ENCODE measurements around the gene DNAJC7.

DNAJC7 gene

DNA sequence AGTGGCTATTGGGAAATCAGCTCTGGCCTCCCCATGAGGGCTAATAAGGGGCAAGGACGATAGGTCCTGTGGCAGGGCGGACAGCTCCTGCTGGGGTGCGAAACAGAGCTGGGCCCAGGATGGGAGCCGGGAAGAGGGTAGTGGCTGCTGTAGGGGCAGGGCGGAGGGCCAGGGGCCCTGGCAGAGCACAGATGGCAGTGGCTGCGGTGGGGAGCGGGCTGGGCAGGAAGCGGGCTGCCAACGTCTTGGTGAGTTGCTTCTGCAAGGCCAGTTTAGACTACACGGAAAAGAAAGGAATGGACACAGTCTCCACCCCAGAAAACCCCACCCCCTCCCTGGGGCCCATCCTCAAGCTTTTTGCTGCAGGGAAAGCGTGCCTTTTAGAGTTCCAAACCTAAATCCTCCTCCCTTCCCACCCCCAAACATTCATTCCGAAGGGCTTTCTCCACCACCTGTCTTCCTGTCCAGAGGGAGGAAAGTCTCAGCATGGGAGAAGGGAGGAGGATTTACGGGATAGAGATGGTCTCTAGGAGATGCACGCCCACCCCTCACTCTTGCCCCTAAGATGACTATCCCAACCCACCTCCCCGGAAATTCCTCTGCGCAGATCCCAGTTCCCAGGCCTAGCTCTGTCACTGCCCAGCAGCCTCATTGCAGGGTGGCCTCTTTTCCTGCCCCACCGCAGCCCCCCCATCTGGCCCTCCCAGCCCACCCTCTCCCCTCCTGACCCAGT lies 9.8 kb upstream of the DNAJC7 start:
- no peak overlapping the region for H3K9ac ChIP-seq (ENCODE audit: low read length)
- H3K27me3 ChIP-seq (ENCODE audit: low read length): no peaks in the 10 kb centered on the region
- no peak for TF ChIP-seq CTCF (IDR thresholded peaks at IDR 0.05; ENCODE audit: insufficient read depth, low read length, poor library complexity, severe bottlenecking)
- TF ChIP-seq EZH2phosphoT487 (conservative IDR thresholded peaks at IDR 0.05; ENCODE audit: low read length): no peak
- no peaks in the 10 kb centered on the region for H3K9me2 ChIP-seq (replicated peaks; ENCODE audit: insufficient read depth, low read length)
- no peaks in the 10 kb centered on the region for H4K20me1 ChIP-seq (ENCODE audit: low read depth, low read length)
- H3K9me3 ChIP-seq (ENCODE audit: insufficient read depth, low read length): no peaks in the 10 kb centered on the region
- H3K4me2 ChIP-seq (ENCODE audit: low read depth, low read length, poor library complexity, severe bottlenecking): no peak overlapping the region
- H3K4me3 ChIP-seq (ENCODE audit: insufficient read depth, low read length, poor library complexity, severe bottlenecking): no peak overlapping the region
- no peak overlapping the region for H2AFZ ChIP-seq (ENCODE audit: low read depth, low read length, severe bottlenecking)
- no peak overlapping the region for H3K27ac ChIP-seq (ENCODE audit: low read depth, low read length)
- H3K36me3 ChIP-seq (ENCODE audit: low read length): no peaks in the 10 kb centered on the region
- no peaks in the 10 kb centered on the region for H3F3A ChIP-seq (ENCODE audit: insufficient read depth)
- no peaks in the 10 kb centered on the region for H3K79me2 ChIP-seq (ENCODE audit: insufficient read depth, low read length)

DNA sequence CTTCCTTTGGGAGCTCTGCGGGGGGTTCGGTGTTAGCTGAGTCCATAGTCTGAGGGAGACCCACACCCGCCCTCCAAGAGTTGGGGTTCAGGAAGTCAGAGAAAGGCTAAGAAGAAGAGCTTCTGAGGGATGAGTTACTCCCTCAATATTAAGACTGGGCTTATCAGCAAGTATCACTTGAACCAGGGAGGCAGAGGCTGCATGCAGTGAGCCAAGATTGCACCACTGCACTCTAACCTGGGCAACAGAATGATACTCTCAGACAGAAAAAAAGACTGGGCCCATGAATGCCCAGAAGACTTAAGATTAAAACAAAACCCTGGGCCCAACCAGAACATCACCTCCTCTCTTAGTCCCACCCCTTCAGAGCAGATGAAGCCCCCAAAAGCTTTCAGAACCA lies 8.7 kb upstream of the DNAJC7 start:
- H3K27ac ChIP-seq (ENCODE audit: low read depth, low read length): no peak overlapping the region
- H3K4me3 ChIP-seq (ENCODE audit: insufficient read depth, low read length, poor library complexity, severe bottlenecking): no peak overlapping the region
- H3F3A ChIP-seq (ENCODE audit: insufficient read depth): no peaks in the 10 kb centered on the region
- H2AFZ ChIP-seq (ENCODE audit: low read depth, low read length, severe bottlenecking): no peak overlapping the region
- no peaks in the 10 kb centered on the region for H3K9me3 ChIP-seq (ENCODE audit: insufficient read depth, low read length)
- H3K4me2 ChIP-seq (ENCODE audit: low read depth, low read length, poor library complexity, severe bottlenecking): no peak overlapping the region
- H3K9ac ChIP-seq (ENCODE audit: low read length): no peak overlapping the region
- H4K20me1 ChIP-seq (ENCODE audit: low read depth, low read length): no peaks in the 10 kb centered on the region
- no peaks in the 10 kb centered on the region for H3K9me2 ChIP-seq (replicated peaks; ENCODE audit: insufficient read depth, low read length)
- TF ChIP-seq EZH2phosphoT487 (conservative IDR thresholded peaks at IDR 0.05; ENCODE audit: low read length) (no peak), CTCF (IDR thresholded peaks at IDR 0.05; ENCODE audit: insufficient read depth, low read length, poor library complexity, severe bottlenecking) (no peak)
- 0 out of 2 replicates have a peak, but pooled peaks cover 2% of the 10 kb centered on the region for H3K79me2 ChIP-seq (ENCODE audit: insufficient read depth, low read length)
- H3K27me3 ChIP-seq (ENCODE audit: low read length): no peaks in the 10 kb centered on the region
- H3K36me3 ChIP-seq (ENCODE audit: low read length): no peaks in the 10 kb centered on the region

GRCh38 chr17:42025191-42025579 lies 7.9 kb upstream of the DNAJC7 start:
- H3K9me3 ChIP-seq (ENCODE audit: insufficient read depth, low read length): no peaks in the 10 kb centered on the region
- TF ChIP-seq EZH2phosphoT487 (conservative IDR thresholded peaks at IDR 0.05; ENCODE audit: low read length): no peak
- TF ChIP-seq CTCF (IDR thresholded peaks at IDR 0.05; ENCODE audit: insufficient read depth, low read length, poor library complexity, severe bottlenecking): no peak
- H2AFZ ChIP-seq (ENCODE audit: low read depth, low read length, severe bottlenecking): no peak overlapping the region
- no peaks in the 10 kb centered on the region for H3K36me3 ChIP-seq (ENCODE audit: low read length)
- peaks cover 9% of the 10 kb centered on the region for H3K79me2 ChIP-seq (ENCODE audit: insufficient read depth, low read length)
- H3K9ac ChIP-seq (ENCODE audit: low read length): no peak overlapping the region
- no peaks in the 10 kb centered on the region for H3F3A ChIP-seq (ENCODE audit: insufficient read depth)
- H3K4me3 ChIP-seq (ENCODE audit: insufficient read depth, low read length, poor library complexity, severe bottlenecking): no peak overlapping the region
- H3K4me2 ChIP-seq (ENCODE audit: low read depth, low read length, poor library complexity, severe bottlenecking): peak overlapping the region; percentile 23
- no peak overlapping the region for H3K27ac ChIP-seq (ENCODE audit: low read depth, low read length)
- H3K27me3 ChIP-seq (ENCODE audit: low read length): no peaks in the 10 kb centered on the region
- no peaks in the 10 kb centered on the region for H4K20me1 ChIP-seq (ENCODE audit: low read depth, low read length)
- no peaks in the 10 kb centered on the region for H3K9me2 ChIP-seq (replicated peaks; ENCODE audit: insufficient read depth, low read length)
